AG04449 (cell line): ENCODE measurements around the gene PLA2G4C.

Experiments
- CTCF ChIA-PET: fragments of 350-600 bp; formaldehyde crosslinking; extraction: SDS; loops from one replicate; lab custom pipeline; 2021; ENCODE audit warnings: antibody characterized with exemption; lab: Yijun Ruan, JAX
- POLR2A ChIA-PET: fragments of 400-600, 350-600 bp; formaldehyde crosslinking; extraction: SDS; loops from one replicate; lab custom pipeline; 2020; ENCODE audit warnings: antibody characterized with exemption, inconsistent platforms; lab: Yijun Ruan, JAX
- DNase-seq: peaks from one replicate; pipeline ENCODE4 v3.0.0-alpha.2; 2010; ENCODE audit warnings: low read depth, low spot score
- H3K4me3 ChIP-seq: 2 replicates; pipeline ENCODE4 v1.5.1; 2011; ENCODE audit warnings: low read depth, mild to moderate bottlenecking, control low read depth, low read length
- CTCF ChIP-seq: IDR thresholded peaks from one replicate; pipeline ENCODE4 v1.5.1; 2011; ENCODE audit warnings: mild to moderate bottlenecking, moderate library complexity, low read length, control low read depth, inconsistent platforms; ENCODE audit not compliant: insufficient read depth; ENCODE audit errors: missing control alignments

PLA2G4C gene

GRCh38 chr19:48133094-48133493 lies 22.5 kb upstream of the PLA2G4C start:
- TF ChIP-seq CTCF = no peak
- H3K4me3 ChIP-seq = no peak overlapping the region
- CTCF ChIA-PET = no interaction called here
- POLR2A ChIA-PET = no interaction called here
- no peak for DNase-seq

- ChIA-PET CTCF (interaction anchor here (1.5 kb wide), 1 partner anchor 11 kb away, joined by 3 read pairs; no protein-coding TSS in a partner anchor), POLR2A (no interaction called here)
- no peak for TF ChIP-seq CTCF
- no peak for DNase-seq
- no peak overlapping the region for H3K4me3 ChIP-seq
Observed at GRCh38 chr19:48127561-48127960, 16.9 kb upstream of the PLA2G4C start.

- no peak for DNase-seq
- CTCF ChIA-PET = interaction anchor here (1.4 to 4.4 kb wide), 4 partner anchors 15 to 161 kb away, joined by 3 to 33 read pairs (median 6); partner anchors contain the start of gene PLA2G4C
- POLR2A ChIA-PET = no interaction called here
- TF ChIP-seq CTCF = peak; percentile 5
- H3K4me3 ChIP-seq = no peak overlapping the region
Observed at GRCh38 chr19:48123907-48124651, 13.5 kb upstream of the PLA2G4C start.

GRCh38 chr19:48122421-48122820 lies 11.8 kb upstream of the PLA2G4C start:
- ChIA-PET POLR2A (no interaction called here), CTCF (interaction anchor here (1.2 to 4.4 kb wide), 3 partner anchors 13 to 32 kb away, joined by 3 to 44 read pairs (median 33); partner anchors contain the start of gene PLA2G4C)
- no peak overlapping the region for H3K4me3 ChIP-seq
- TF ChIP-seq CTCF = no peak
- DNase-seq = no peak

DNA sequence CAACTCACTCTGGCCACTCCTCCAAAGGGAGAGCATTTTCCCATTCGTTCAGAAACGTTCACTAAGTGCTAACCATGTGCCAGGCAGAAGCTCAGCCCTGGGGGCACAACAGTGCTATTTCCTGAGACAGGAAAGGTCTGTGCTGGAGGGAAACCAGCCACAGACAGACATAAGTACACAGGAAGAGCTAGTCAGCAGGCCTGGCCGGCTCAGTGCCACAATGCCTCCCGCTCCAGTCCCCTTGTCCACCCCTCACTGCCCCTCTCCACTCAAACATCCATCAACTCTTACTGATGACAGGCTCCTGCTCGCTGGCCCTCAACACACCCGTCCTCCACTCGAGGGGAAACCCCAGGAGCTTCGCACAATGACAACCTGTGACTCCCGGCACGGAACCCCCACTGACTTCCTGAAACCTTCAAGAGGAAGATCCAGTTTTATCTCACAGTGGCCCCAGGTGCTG lies 11.3 kb upstream of the PLA2G4C start:
- POLR2A ChIA-PET = no interaction called here
- H3K4me3 ChIP-seq = no peak overlapping the region
- no peak for TF ChIP-seq CTCF
- no peak for DNase-seq
- CTCF ChIA-PET = interaction anchor here (1.2 to 4.4 kb wide), 2 partner anchors 13 to 33 kb away, joined by 3 to 44 read pairs; partner anchors contain the start of gene PLA2G4C

GRCh38 chr19:48121066-48121465 lies 10.4 kb upstream of the PLA2G4C start:
- TF ChIP-seq CTCF = no peak
- CTCF ChIA-PET = interaction anchor here (0.7 to 4.4 kb wide), 4 partner anchors 12 to 158 kb away, joined by 3 to 44 read pairs (median 3); partner anchors contain the start of gene PLA2G4C
- POLR2A ChIA-PET = no interaction called here
- DNase-seq = no peak
- no peak overlapping the region for H3K4me3 ChIP-seq
